AG09319 (cell line): ENCODE results near the gene AGTPBP1.

Experiments
- DNase-seq: peaks from one replicate; pipeline ENCODE4 v3.0.0-alpha.2; 2010; ENCODE audit warnings: low read depth; ENCODE audit errors: extremely low read depth
- CTCF ChIP-seq: IDR thresholded peaks from 2 replicates; pipeline ENCODE4 v1.5.1; 2011; ENCODE audit warnings: low read depth, mild to moderate bottlenecking, inconsistent platforms, low read length, moderate library complexity

Gene AGTPBP1

DNA sequence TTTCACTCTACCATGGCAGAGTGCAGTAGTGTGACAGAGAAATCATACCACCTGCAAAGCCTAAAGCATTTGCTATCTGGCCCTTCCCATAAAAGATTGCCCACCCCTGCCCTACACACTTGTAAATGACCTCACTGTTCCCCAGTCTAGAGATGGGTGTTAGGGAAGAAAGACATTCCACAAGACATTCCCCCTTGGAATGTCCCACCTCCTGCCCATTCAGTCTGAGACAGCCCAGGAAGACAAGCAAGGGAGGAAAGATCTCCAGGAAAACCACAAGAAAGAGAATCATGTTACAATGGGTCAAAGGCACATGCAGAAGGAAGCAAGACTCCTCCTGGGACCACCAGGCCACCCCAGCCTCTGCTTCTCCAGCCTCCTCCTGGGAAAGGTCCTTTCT is 230.0 kb downstream of the AGTPBP1 start:
- DNase-seq, result no peak
- TF ChIP-seq CTCF, result no peak

GRCh38 chr9:85510830-85511504 is 230.8 kb downstream of the AGTPBP1 start:
- no peak for TF ChIP-seq CTCF
- no peak for DNase-seq

DNA sequence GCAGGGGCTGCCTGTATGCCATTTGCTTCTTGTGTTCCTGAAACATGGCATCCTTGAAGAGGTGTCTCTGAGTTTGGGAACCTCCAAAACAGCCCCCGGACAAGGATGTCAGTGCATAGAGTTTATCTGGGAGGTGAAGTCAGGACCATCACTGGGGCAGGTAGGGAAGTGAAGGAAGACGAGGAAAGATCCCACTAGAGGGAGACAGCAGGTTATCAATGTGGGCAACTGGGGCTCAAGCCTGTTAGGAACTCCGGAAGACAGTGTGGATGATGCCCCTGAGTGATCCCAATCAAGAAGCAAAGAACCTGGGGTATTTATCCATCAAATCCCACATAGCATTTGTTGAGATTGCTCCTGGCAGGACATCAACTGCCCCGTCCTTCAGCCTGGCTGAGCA is 233.1 kb downstream of the AGTPBP1 start:
- no peak for DNase-seq
- no peak; the same call in 1 of the 2 replicates for TF ChIP-seq CTCF

DNA sequence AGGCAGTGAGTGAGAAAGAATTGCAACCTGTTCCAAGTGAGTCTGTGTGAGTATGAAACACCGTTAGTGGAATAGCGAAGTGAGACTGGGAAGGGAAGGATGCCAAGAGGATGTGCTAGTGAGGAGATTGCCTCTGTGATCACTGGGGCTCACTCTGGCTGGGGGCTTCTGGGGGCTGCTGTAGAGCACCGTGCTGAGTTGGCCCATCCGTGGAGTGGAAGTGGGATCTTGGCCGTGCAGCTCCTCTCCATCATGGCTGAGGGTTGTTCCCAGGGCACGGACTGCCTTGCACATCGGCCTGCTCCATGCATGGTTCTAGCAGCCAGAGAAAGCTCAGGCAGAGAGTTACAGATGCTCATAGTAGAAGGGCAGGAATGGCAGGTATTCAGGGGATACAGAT is 236.1 kb downstream of the AGTPBP1 start:
- no peak for TF ChIP-seq CTCF
- no peak for DNase-seq

GRCh38 chr9:85502815-85503655 is 238.7 kb downstream of the AGTPBP1 start:
- no peak; the same call in 1 of the 2 replicates for TF ChIP-seq CTCF
- DNase-seq, result no peak

DNA sequence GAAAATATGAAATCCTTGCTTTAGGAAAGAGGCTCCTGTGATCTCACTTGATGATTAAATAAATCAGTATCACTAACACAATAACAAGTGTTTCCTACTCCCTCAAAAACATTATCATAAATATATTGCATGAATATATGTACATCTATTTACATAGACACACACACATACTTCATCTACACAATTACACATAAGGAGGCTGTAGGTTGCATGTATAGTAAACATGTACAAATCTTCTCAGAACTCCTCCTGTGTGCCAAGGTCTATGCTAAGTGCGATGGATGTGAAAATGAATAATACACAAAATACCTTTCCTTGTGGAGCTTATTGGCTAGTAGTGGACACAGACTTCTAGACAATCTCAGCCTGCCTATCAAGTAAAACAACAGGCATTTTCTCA is 239.9 kb downstream of the AGTPBP1 start:
- TF ChIP-seq CTCF, result no peak
- DNase-seq, result no peak

- TF ChIP-seq CTCF, result no peak
- DNase-seq, result no peak
Measured at GRCh38 chr9:85501456-85501855, 240.3 kb downstream of the AGTPBP1 start.
